IMR-90 (cell line): Measurements from ENCODE around the gene ATP9B. TPM values are rescaled to one million over a fixed set of nuclear protein-coding genes. Genes with fewer than 3 reads are reported as not detected.

Source experiments
- ATAC-seq: fragments of 200-7000 bp; cut with Tn5 transposase; 2 replicates; pipeline ENCODE4 v1.9.1; 2020; ENCODE audit warnings: low read depth, mild to moderate bottlenecking, moderate library complexity
- BruUV-seq: library from RNA; stranded (reverse); fragments of 400-500 nt; replicated peaks from 2 replicates; lab custom pipeline; 2021; lab: Mats Ljungman, UMichigan
- CTCF ChIA-PET: fragments of 300-600 bp; formaldehyde crosslinking; extraction: SDS; loops from one replicate; lab custom pipeline; 2021; ENCODE audit warnings: antibody characterized with exemption; lab: Yijun Ruan, JAX
- POLR2A ChIA-PET: fragments of 300-600 bp; sonication (Branson Sonifier 250); formaldehyde crosslinking; loops from one replicate; lab custom pipeline; 2022; ENCODE audit warnings: antibody characterized with exemption; ENCODE audit not compliant: unreplicated experiment; lab: Charles Lee
- DNase-seq: peaks from one replicate; pipeline ENCODE4 v3.0.0; 2013
- H2AFZ ChIP-seq: replicated peaks from 2 replicates; pipeline ENCODE3; 2013; ENCODE audit warnings: low read length, mild to moderate bottlenecking; ENCODE audit not compliant: poor library complexity
- H2AK5ac ChIP-seq: 2 replicates; pipeline ENCODE4 v1.6.1; 2013; ENCODE audit warnings: low read depth, low read length, inconsistent platforms
- H2AK9ac ChIP-seq: replicated peaks from 2 replicates; pipeline ENCODE3; 2013; ENCODE audit warnings: mild to moderate bottlenecking, low read depth, low read length, moderate library complexity; ENCODE audit not compliant: poor library complexity
- H2BK120ac ChIP-seq: 2 replicates; pipeline ENCODE4 v1.6.1; 2013; ENCODE audit warnings: low read depth, low read length, inconsistent platforms
- H2BK15ac ChIP-seq: 3 replicates; pipeline ENCODE4 v1.6.1; 2013; ENCODE audit warnings: low read depth, low read length, inconsistent platforms
- H2BK20ac ChIP-seq: 2 replicates; pipeline ENCODE4 v1.6.1; 2013; ENCODE audit warnings: low read depth, mild to moderate bottlenecking, inconsistent platforms, low read length, moderate library complexity
- H2BK5ac ChIP-seq: 2 replicates; pipeline ENCODE4 v1.6.1; 2013; ENCODE audit warnings: mild to moderate bottlenecking, low read depth, low read length, inconsistent platforms; ENCODE audit not compliant: poor library complexity, severe bottlenecking
- H3K14ac ChIP-seq: replicated peaks from 2 replicates; pipeline ENCODE4 v1.6.1; 2013; ENCODE audit warnings: low read depth, low read length, inconsistent platforms
- H3K18ac ChIP-seq: 2 replicates; pipeline ENCODE4 v1.6.1; 2013; ENCODE audit warnings: low read depth, low read length, control low read depth
- H3K23ac ChIP-seq: 2 replicates; pipeline ENCODE4 v1.6.1; 2013; ENCODE audit warnings: low read depth, low read length, inconsistent platforms
- H3K27ac ChIP-seq: 2 replicates; pipeline ENCODE4 v1.5.1; 2013; ENCODE audit warnings: mild to moderate bottlenecking, control low read depth, low read length; ENCODE audit not compliant: insufficient read depth
- H3K27me3 ChIP-seq: 2 replicates; pipeline ENCODE4 v1.6.1; 2013; ENCODE audit warnings: low read length; ENCODE audit not compliant: control insufficient read depth, insufficient read depth
- H3K36me3 ChIP-seq: 2 replicates; pipeline ENCODE4 v1.6.1; 2013; ENCODE audit warnings: low read length, mixed read lengths; ENCODE audit not compliant: control insufficient read depth, insufficient read depth
- H3K4ac ChIP-seq: 2 replicates; pipeline ENCODE4 v1.6.1; 2013; ENCODE audit warnings: low read depth, low read length, inconsistent platforms
- H3K4me1 ChIP-seq: 2 replicates; pipeline ENCODE4 v1.6.1; 2013; ENCODE audit warnings: low read length, mixed read lengths; ENCODE audit not compliant: control insufficient read depth, insufficient read depth
- H3K4me2 ChIP-seq: 2 replicates; pipeline ENCODE4 v1.6.1; 2013; ENCODE audit warnings: low read depth, mild to moderate bottlenecking, control low read depth, low read length, moderate library complexity
- H3K4me3 ChIP-seq: 2 replicates; pipeline ENCODE4 v1.5.1; 2013; ENCODE audit warnings: low read depth, mild to moderate bottlenecking, control low read depth, low read length, moderate library complexity; ENCODE audit not compliant: insufficient read depth
- H3K56ac ChIP-seq: 2 replicates; pipeline ENCODE4 v1.6.1; 2013; ENCODE audit warnings: low read length, inconsistent platforms; ENCODE audit not compliant: insufficient read depth; ENCODE audit errors: extremely low read depth
- H3K79me1 ChIP-seq, 2 experiments: 2 replicates each; pipeline ENCODE4 v1.6.1; 2013; ENCODE audit warnings: low read length in 2 of 2, inconsistent platforms in 1 of 2, low read depth in 1 of 2
- H3K9ac ChIP-seq: 2 replicates; pipeline ENCODE4 v1.6.1; 2013; ENCODE audit warnings: low read depth, low read length, control low read depth
- H3K9me1 ChIP-seq: 2 replicates; pipeline ENCODE4 v1.6.1; 2013; ENCODE audit warnings: low read length, inconsistent platforms; ENCODE audit not compliant: insufficient read depth
- H3K9me3 ChIP-seq: 2 replicates; pipeline ENCODE4 v1.6.1; 2013; ENCODE audit warnings: low read length; ENCODE audit not compliant: control insufficient read depth, insufficient read depth
- H4K20me1 ChIP-seq: 2 replicates; pipeline ENCODE4 v1.6.1; 2013; ENCODE audit warnings: low read length, inconsistent platforms; ENCODE audit not compliant: insufficient read depth
- H4K5ac ChIP-seq: 2 replicates; pipeline ENCODE4 v1.6.1; 2013; ENCODE audit warnings: mild to moderate bottlenecking, low read depth, low read length, control low read depth
- H4K8ac ChIP-seq, 2 experiments: 2 replicates each; pipeline ENCODE4 v1.6.1; 2013; ENCODE audit warnings: low read depth in 2 of 2, low read length in 2 of 2, control low read depth in 1 of 2, inconsistent platforms in 1 of 2
- H4K91ac ChIP-seq: 2 replicates; pipeline ENCODE4 v1.6.1; 2013; ENCODE audit warnings: low read depth, low read length, inconsistent platforms; ENCODE audit not compliant: insufficient read depth
- BHLHE40 ChIP-seq: fragments of 150-350 bp; IDR thresholded peaks from 2 replicates; pipeline ENCODE4 v1.6.1; 2016; ENCODE audit warnings: mild to moderate bottlenecking, low read depth, low read length
- CEBPB ChIP-seq: IDR thresholded peaks from 2 replicates; pipeline ENCODE4 v1.6.1; 2012; ENCODE audit warnings: low read depth, low read length, improper control_type of control experiment
- CHD1 ChIP-seq: IDR thresholded peaks from 2 replicates; pipeline ENCODE4 v1.6.1; 2012; ENCODE audit warnings: low read depth, low read length, improper control_type of control experiment
- FOS ChIP-seq: fragments of 150-350 bp; IDR thresholded peaks from 2 replicates; pipeline ENCODE4 v1.6.1; 2016; ENCODE audit warnings: low read depth, low read length
- MAFK ChIP-seq: IDR thresholded peaks from 2 replicates; pipeline ENCODE4 v1.6.1; 2012; ENCODE audit warnings: low read depth, low read length, improper control_type of control experiment
- MAZ ChIP-seq: IDR thresholded peaks from 2 replicates; pipeline ENCODE4 v1.6.1; 2012; ENCODE audit warnings: low read depth, mild to moderate bottlenecking, low read length, improper control_type of control experiment, moderate library complexity, borderline replicate concordance
- MXI1 ChIP-seq: IDR thresholded peaks from 2 replicates; pipeline ENCODE4 v1.6.1; 2012; ENCODE audit warnings: low read depth, mild to moderate bottlenecking, low read length, moderate library complexity, borderline replicate concordance
- NFE2L2 ChIP-seq: fragments of 150-350 bp; IDR thresholded peaks from 2 replicates; pipeline ENCODE4 v1.6.1; 2016; ENCODE audit warnings: low read depth, mild to moderate bottlenecking, low read length
- RAD21 ChIP-seq: IDR thresholded peaks from 2 replicates; pipeline ENCODE4 v1.6.1; 2012; ENCODE audit warnings: low read length, improper control_type of control experiment
- RCOR1 ChIP-seq: IDR thresholded peaks from 2 replicates; pipeline ENCODE4 v1.6.1; 2012; ENCODE audit warnings: mild to moderate bottlenecking, low read length, improper control_type of control experiment; ENCODE audit not compliant: insufficient replicate concordance
- RFX5 ChIP-seq: IDR thresholded peaks from 2 replicates; pipeline ENCODE4 v1.8.0; 2012; ENCODE audit warnings: low read depth, mild to moderate bottlenecking, low read length, moderate library complexity
- SMC3 ChIP-seq: fragments of 150-350 bp; IDR thresholded peaks from 2 replicates; pipeline ENCODE4 v1.6.1; 2016; ENCODE audit warnings: low read depth, mild to moderate bottlenecking, antibody characterized with exemption, low read length, moderate library complexity
- WGBS, 2 experiments: methylation state at CpG; one replicate each; pipeline versions ENCODE4 v1.1.5 to v1.1.7; 2013; ENCODE audit warnings: missing lambda C conversion rate in 2 of 2; ENCODE audit not compliant: insufficient read length in 1 of 2; ENCODE audit errors: extremely low coverage in 2 of 2; 5-methylcytosine and 5-hydroxymethylcytosine counted together
- dilution Hi-C: fragments of 300-500 bp; cut with HindIII; formaldehyde crosslinking; loops from one replicate; pipeline ENCODE4 v1.14.3; 2018; ENCODE audit warnings: low sequenced_read_pairs; ENCODE audit not compliant: unreplicated experiment
- in situ Hi-C: fragments of 300-500 bp; cut with MboI; formaldehyde crosslinking; loops from 3 replicates; pipeline ENCODE4 v1.14.3; 2019; ENCODE audit warnings: low sequenced_read_pairs, inconsistent platforms, mixed read lengths
- intact Hi-C: fragments of 100-400 bp; cut with micrococcal nuclease; formaldehyde crosslinking; loops from 2 replicates; pipeline ENCODE4 v1.10.0; 2022
- polyA plus RNA-seq, 3 experiments: library from polyadenylated mRNA; depleted of rRNA; stranded (reverse); fragments of >200 nt; gene quantifications; 2 replicates each; pipeline ENCODE4 v1.2.3, GENCODE V29; 2012; ENCODE audit warnings: low replicate concordance in 1 of 3
- total RNA-seq: library from RNA; depleted of rRNA; stranded (reverse); fragments of >200 nt; gene quantifications from 2 replicates; pipeline ENCODE4 v1.2.3, GENCODE V29; 2012
- TF ChIP-seq, protein P1 (sequence below): fragments of 150-350 bp; IDR thresholded peaks from 2 replicates; pipeline ENCODE4 v1.6.1; 2016; ENCODE audit warnings: low read depth, mild to moderate bottlenecking, low read length, moderate library complexity, borderline replicate concordance

The ATP9B gene
- total and polyA plus RNA-seq, 2 of the 4 experiments (the other 2 are of a cell fraction): 11.0 to 11.5 TPM

GRCh38 chr18:79384834-79385233 lies 315.6 kb downstream of the ATP9B start:
- ChIA-PET CTCF (interaction anchor here (0.6 kb wide), 1 partner anchor 82 kb away, joined by 3 read pairs; no protein-coding TSS in a partner anchor), POLR2A (no interaction called here)
- H4K8ac ChIP-seq: no peak overlapping the region
- ATAC-seq (no peak), DNase-seq (no peak)
- H4K20me1 ChIP-seq: peaks cover 5% of the 10 kb centered on the region; the same call in 1 of the 2 replicates
- no peak overlapping the region for H2AK9ac ChIP-seq
- no peak overlapping the region for H3K4me2 ChIP-seq
- TF ChIP-seq SMC3 (no peak), RFX5 (no peak), FOS (no peak), MXI1 (no peak), BHLHE40 (no peak), NFE2L2 (no peak), RAD21 (no peak), MAZ (no peak), CEBPB (no peak), MAFK (no peak), RCOR1 (no peak), CHD1 (no peak)
- TF ChIP-seq, protein P1, sequence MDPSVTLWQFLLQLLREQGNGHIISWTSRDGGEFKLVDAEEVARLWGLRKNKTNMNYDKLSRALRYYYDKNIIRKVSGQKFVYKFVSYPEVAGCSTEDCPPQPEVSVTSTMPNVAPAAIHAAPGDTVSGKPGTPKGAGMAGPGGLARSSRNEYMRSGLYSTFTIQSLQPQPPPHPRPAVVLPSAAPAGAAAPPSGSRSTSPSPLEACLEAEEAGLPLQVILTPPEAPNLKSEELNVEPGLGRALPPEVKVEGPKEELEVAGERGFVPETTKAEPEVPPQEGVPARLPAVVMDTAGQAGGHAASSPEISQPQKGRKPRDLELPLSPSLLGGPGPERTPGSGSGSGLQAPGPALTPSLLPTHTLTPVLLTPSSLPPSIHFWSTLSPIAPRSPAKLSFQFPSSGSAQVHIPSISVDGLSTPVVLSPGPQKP: no peak
- H3K56ac ChIP-seq: no peak overlapping the region
- in situ Hi-C loops (no loop called here), intact Hi-C loops (no loop called here), dilution Hi-C loops (no loop called here)
- peaks cover 3% of the 10 kb centered on the region; the same call in 1 of the 2 replicates for H3K4me1 ChIP-seq
- H3K9ac ChIP-seq: no peak overlapping the region
- H3K36me3 ChIP-seq: no peaks in the 10 kb centered on the region
- H3K4ac ChIP-seq: no peak overlapping the region
- H2BK120ac ChIP-seq: no peak overlapping the region
- no peak overlapping the region for H2BK15ac ChIP-seq
- H3K18ac ChIP-seq: no peak overlapping the region
- no peaks in the 10 kb centered on the region for H3K79me1 ChIP-seq
- H3K9me1 ChIP-seq: no peaks in the 10 kb centered on the region
- no peak overlapping the region for H3K27ac ChIP-seq
- no peak overlapping the region for H2BK5ac ChIP-seq
- H2BK20ac ChIP-seq: no peak overlapping the region
- no peak overlapping the region for H4K5ac ChIP-seq
- H3K23ac ChIP-seq: no peak overlapping the region
- no TSS peak for BruUV-seq
- peaks cover 16% of the 10 kb centered on the region for H3K27me3 ChIP-seq
- H4K91ac ChIP-seq: no peak overlapping the region
- H3K14ac ChIP-seq: no peak overlapping the region
- WGBS, 2 experiments: 90% methylated on average over 11 of the region's 16 CpGs; no CpG with 5 or more reads in 1 of the 2 experiments
- no peak overlapping the region for H2AK5ac ChIP-seq
- no peaks in the 10 kb centered on the region for H3K9me3 ChIP-seq
- no peak overlapping the region for H2AFZ ChIP-seq
- H3K4me3 ChIP-seq: no peak overlapping the region
